ENCODE measurements around the gene SCYL1. TPM values are rescaled to one million over a fixed set of nuclear protein-coding genes. Genes with fewer than 3 reads are reported as not detected.
A peak's percentile ranks its signal among the peaks of the same experiment; 100 is the strongest.

SCYL1 gene
- total RNA-seq, 1 experiment from 2014 or later: 104 TPM

- H3K79me2 ChIP-seq (ENCODE audit: insufficient read depth, low read length): peaks cover 24% of the 10 kb centered on the region
- no peak overlapping the region for H3K4me3 ChIP-seq (replicated peaks in 1 of 2; ENCODE audit: low read depth in 1 of 2, low read length in 2 of 2)
- peaks cover 4 to 13% of the 10 kb centered on the region in 2 experiments; a peak in 3 of 4 replicates for H3K36me3 ChIP-seq (ENCODE audit: control insufficient read depth in 1 of 2, insufficient read depth in 2 of 2, low read length in 2 of 2)
- H3K9me3 ChIP-seq (ENCODE audit: control insufficient read depth in 1 of 2, insufficient read depth in 1 of 2, low read depth in 1 of 2, low read length in 2 of 2): no peaks in the 10 kb centered on the region
- ChIA-PET POLR2A (no interaction called here), RAD21 (ENCODE audit: low non-redundant PET in 1 of 2, low total read pairs in 2 of 2, uncharacterized antibody in 2 of 2, unreplicated experiment in 2 of 2) (interaction anchor here (0.6 to 0.7 kb wide), 2 partner anchors 27 to 36 kb away, joined by 3 read pairs; partner anchors contain the start of gene FAM89B (in 1 of the 2)), CTCF (no interaction called here)
- BruUV-seq (replicated peaks): no TSS peak
- no peak overlapping the region for H2AFZ ChIP-seq (ENCODE audit: low read depth, low read length, poor library complexity, severe bottlenecking)
- H4K20me1 ChIP-seq (ENCODE audit: insufficient read depth): no peaks in the 10 kb centered on the region
- peak overlapping the region; percentile 49; the same call in 1 of the 2 replicates for H3K27ac ChIP-seq (ENCODE audit: low read depth, low read length)
- H3K4me2 ChIP-seq (ENCODE audit: low read length): no peak overlapping the region
- no peaks in the 10 kb centered on the region for H3K27me3 ChIP-seq (ENCODE audit: insufficient read depth, low read length)
- H3K4me1 ChIP-seq (ENCODE audit: control insufficient read depth in 1 of 2, insufficient read depth in 2 of 2, low read length in 2 of 2): peaks cover 13 to 34% of the 10 kb centered on the region in 2 experiments; a peak in 3 of 4 replicates
- DNase-seq (ENCODE audit: low read depth, low spot score): no peak
- no peak for ATAC-seq
- TF ChIP-seq POLR2AphosphoS5 (IDR thresholded peaks at IDR 0.05; ENCODE audit: low read depth, low read length) (0 out of 2 replicates have a peak, but pooled peaks have one; percentile 45), CTCF (IDR thresholded peaks at IDR 0.05 in 2 of 3, conservative IDR thresholded peaks at IDR 0.05 in 1 of 3; ENCODE audit: borderline replicate concordance in 1 of 3, insufficient read depth in 1 of 3, low read depth in 2 of 3, low read length in 2 of 3) (no peak)
- intact Hi-C loops (cut with micrococcal nuclease): no loop called here
- no peaks in the 10 kb centered on the region for H3K9me2 ChIP-seq (ENCODE audit: insufficient read depth)
- no peak overlapping the region for H3K9ac ChIP-seq (ENCODE audit: low read length)
Measured at GRCh38 chr11:65536412-65537295, 11.8 kb downstream of the SCYL1 start.

DNA sequence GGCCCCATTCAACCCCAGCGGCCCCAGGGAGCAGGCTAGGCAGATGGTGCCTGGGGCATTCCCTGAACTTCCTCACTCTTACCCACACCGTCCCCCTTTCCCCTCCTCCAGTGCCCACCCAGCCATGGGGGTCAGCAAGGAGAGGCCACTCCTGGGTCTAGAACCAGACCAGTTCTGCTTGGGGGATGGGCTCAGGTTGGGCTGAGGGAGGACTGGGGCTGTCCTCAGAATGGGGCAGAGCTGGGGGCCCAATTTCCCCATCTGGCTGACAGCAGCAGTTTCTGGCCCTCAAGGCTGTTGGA is 12.4 kb downstream of the SCYL1 start:
- H3K79me2 ChIP-seq (ENCODE audit: insufficient read depth, low read length): peaks cover 24% of the 10 kb centered on the region
- H3K4me3 ChIP-seq (replicated peaks in 1 of 2; ENCODE audit: low read depth in 1 of 2, low read length in 2 of 2): no peak overlapping the region
- ChIA-PET CTCF (no interaction called here), RAD21 (ENCODE audit: low non-redundant PET in 1 of 2, low total read pairs in 2 of 2, uncharacterized antibody in 2 of 2, unreplicated experiment in 2 of 2) (interaction anchor here in 1 of 2 experiments (0.6 kb wide), 1 partner anchor 27 kb away, joined by 3 read pairs; no protein-coding TSS in a partner anchor), POLR2A (no interaction called here)
- intact Hi-C loops (cut with micrococcal nuclease): no loop called here
- H2AFZ ChIP-seq (ENCODE audit: low read depth, low read length, poor library complexity, severe bottlenecking): no peak overlapping the region
- no peak overlapping the region for H3K9ac ChIP-seq (ENCODE audit: low read length)
- H3K36me3 ChIP-seq (ENCODE audit: control insufficient read depth in 1 of 2, insufficient read depth in 2 of 2, low read length in 2 of 2): peaks cover 4 to 10% of the 10 kb centered on the region in 2 experiments; a peak in 3 of 4 replicates
- BruUV-seq (replicated peaks): no TSS peak
- H4K20me1 ChIP-seq (ENCODE audit: insufficient read depth): no peaks in the 10 kb centered on the region
- no peak overlapping the region for H3K4me2 ChIP-seq (ENCODE audit: low read length)
- no peaks in the 10 kb centered on the region for H3K9me3 ChIP-seq (ENCODE audit: control insufficient read depth in 1 of 2, insufficient read depth in 1 of 2, low read depth in 1 of 2, low read length in 2 of 2)
- H3K27me3 ChIP-seq (ENCODE audit: insufficient read depth, low read length): no peaks in the 10 kb centered on the region
- DNase-seq (ENCODE audit: low read depth, low spot score): no peak
- TF ChIP-seq CTCF (IDR thresholded peaks at IDR 0.05 in 2 of 3, conservative IDR thresholded peaks at IDR 0.05 in 1 of 3; ENCODE audit: borderline replicate concordance in 1 of 3, insufficient read depth in 1 of 3, low read depth in 2 of 3, low read length in 2 of 3): no peak
- peak; percentile 36; the same call in 1 of the 2 replicates for TF ChIP-seq POLR2AphosphoS5 (IDR thresholded peaks at IDR 0.05; ENCODE audit: low read depth, low read length)
- ATAC-seq: no peak
- H3K9me2 ChIP-seq (ENCODE audit: insufficient read depth): no peaks in the 10 kb centered on the region
- peak overlapping the region; percentile 49; the same call in 1 of the 2 replicates for H3K27ac ChIP-seq (ENCODE audit: low read depth, low read length)
- peaks cover 13 to 39% of the 10 kb centered on the region in 2 experiments; a peak in 3 of 4 replicates for H3K4me1 ChIP-seq (ENCODE audit: control insufficient read depth in 1 of 2, insufficient read depth in 2 of 2, low read length in 2 of 2)
